Measurements from ENCODE around the gene MAGI3. TPM values are rescaled to one million over a fixed set of nuclear protein-coding genes. Genes with fewer than 3 reads are reported as not detected.

MAGI3 gene
- total RNA-seq, 1 experiment from 2014 or later, result 7.2 TPM

GRCh38 chr1:113669988-113670387 lies 279.7 kb downstream of the MAGI3 start:
- POLR2A ChIA-PET (ENCODE audit: unreplicated experiment), result no interaction called here
- intact Hi-C loops (cut with micrococcal nuclease), result loop anchor here (10.0 kb wide), 1 partner anchor 345 kb away; no protein-coding TSS in a partner anchor
- TF ChIP-seq EZH2 (IDR thresholded peaks at IDR 0.05; ENCODE audit: low read length, unreplicated experiment) (no peak), EZH2phosphoT487 (IDR thresholded peaks at IDR 0.05; ENCODE audit: borderline replicate concordance, low read length) (no peak)
- TF ChIP-seq, protein P1, sequence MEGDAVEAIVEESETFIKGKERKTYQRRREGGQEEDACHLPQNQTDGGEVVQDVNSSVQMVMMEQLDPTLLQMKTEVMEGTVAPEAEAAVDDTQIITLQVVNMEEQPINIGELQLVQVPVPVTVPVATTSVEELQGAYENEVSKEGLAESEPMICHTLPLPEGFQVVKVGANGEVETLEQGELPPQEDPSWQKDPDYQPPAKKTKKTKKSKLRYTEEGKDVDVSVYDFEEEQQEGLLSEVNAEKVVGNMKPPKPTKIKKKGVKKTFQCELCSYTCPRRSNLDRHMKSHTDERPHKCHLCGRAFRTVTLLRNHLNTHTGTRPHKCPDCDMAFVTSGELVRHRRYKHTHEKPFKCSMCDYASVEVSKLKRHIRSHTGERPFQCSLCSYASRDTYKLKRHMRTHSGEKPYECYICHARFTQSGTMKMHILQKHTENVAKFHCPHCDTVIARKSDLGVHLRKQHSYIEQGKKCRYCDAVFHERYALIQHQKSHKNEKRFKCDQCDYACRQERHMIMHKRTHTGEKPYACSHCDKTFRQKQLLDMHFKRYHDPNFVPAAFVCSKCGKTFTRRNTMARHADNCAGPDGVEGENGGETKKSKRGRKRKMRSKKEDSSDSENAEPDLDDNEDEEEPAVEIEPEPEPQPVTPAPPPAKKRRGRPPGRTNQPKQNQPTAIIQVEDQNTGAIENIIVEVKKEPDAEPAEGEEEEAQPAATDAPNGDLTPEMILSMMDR (conservative IDR thresholded peaks at IDR 0.05; ENCODE audit: low read depth, low read length), result no peak

GRCh38 chr1:113670650-113671049 lies 280.3 kb downstream of the MAGI3 start:
- no peak for ATAC-seq
- CTCF ChIA-PET, result no interaction called here
- intact Hi-C loops (cut with micrococcal nuclease), result loop anchor here (10.0 kb wide), 1 partner anchor 346 kb away; no protein-coding TSS in a partner anchor

More at GRCh38 chr1:113669988-113670387, 279.7 kb downstream of the MAGI3 start:
- Histone ChIP-seq H3F3A (ENCODE audit: low read length, unreplicated experiment) (peaks cover 2% of the 10 kb centered on the region), H3K9ac (ENCODE audit: low read length) (no peak overlapping the region), H3K4me1 (ENCODE audit: insufficient read depth, low read length) (peaks cover 15% of the 10 kb centered on the region), H3K9me2 (replicated peaks; ENCODE audit: low read length) (no peaks in the 10 kb centered on the region), H3K27me3 (ENCODE audit: low read length) (no peaks in the 10 kb centered on the region), H3K27ac (ENCODE audit: low read length) (no peak overlapping the region), H2AFZ (ENCODE audit: low read length) (no peak overlapping the region), H3K4me2 (ENCODE audit: low read length) (no peak overlapping the region), H3K79me2 (ENCODE audit: low read length) (no peaks in the 10 kb centered on the region), H3K36me3 (ENCODE audit: low read depth, low read length) (no peaks in the 10 kb centered on the region), H3K4me3 (ENCODE audit: low read length) (no peak overlapping the region), H4K20me1 (ENCODE audit: low read length) (no peaks in the 10 kb centered on the region), H3K9me3 (ENCODE audit: low read length) (no peaks in the 10 kb centered on the region)
- no peak for DNase-seq
- no TSS peak for BruUV-seq (replicated peaks)
- ATAC-seq, result no peak
- CTCF ChIA-PET, result interaction anchor here (0.6 kb wide), 1 partner anchor 476 kb away, joined by 3 read pairs; no protein-coding TSS in a partner anchor

DNA sequence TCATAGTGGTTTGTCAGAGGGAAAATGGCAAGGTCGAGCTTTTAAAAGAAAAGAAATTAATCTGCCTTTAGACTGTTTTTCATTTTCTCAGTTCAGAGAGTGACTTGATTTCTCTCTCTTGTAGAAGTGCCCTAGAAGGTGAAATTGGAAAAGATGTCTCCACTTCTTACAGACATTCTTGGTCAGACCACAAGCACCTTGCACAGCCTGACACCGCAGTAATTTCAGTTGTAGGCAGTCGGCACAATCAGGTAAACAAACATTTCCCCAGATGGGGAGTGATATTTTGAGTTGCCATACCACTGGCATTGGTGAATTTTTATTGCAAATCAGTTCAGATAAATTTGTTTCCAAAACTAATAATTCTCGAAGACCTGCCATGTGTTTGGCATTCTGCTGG lies 282.2 kb downstream of the MAGI3 start:
- H4K20me1 ChIP-seq (ENCODE audit: low read length), result no peaks in the 10 kb centered on the region
- H3K9me3 ChIP-seq (ENCODE audit: low read length), result no peaks in the 10 kb centered on the region
- H3K4me2 ChIP-seq (ENCODE audit: low read length), result no peak overlapping the region
- H3K4me3 ChIP-seq (ENCODE audit: low read length), result no peak overlapping the region
- DNase-seq (no peak), ATAC-seq (no peak)
- POLR2A ChIA-PET (ENCODE audit: unreplicated experiment), result no interaction called here
- no peak overlapping the region for H2AFZ ChIP-seq (ENCODE audit: low read length)
- CTCF ChIA-PET, result no interaction called here
- intact Hi-C loops (cut with micrococcal nuclease), result loop anchor here (10.0 kb wide), 1 partner anchor 348 kb away; no protein-coding TSS in a partner anchor
- H3K9me2 ChIP-seq (replicated peaks; ENCODE audit: low read length), result no peaks in the 10 kb centered on the region
- no peaks in the 10 kb centered on the region for H3K27me3 ChIP-seq (ENCODE audit: low read length)
- H3K36me3 ChIP-seq (ENCODE audit: low read depth, low read length), result no peaks in the 10 kb centered on the region
- no peak overlapping the region for H3K9ac ChIP-seq (ENCODE audit: low read length)
- no peaks in the 10 kb centered on the region for H3K79me2 ChIP-seq (ENCODE audit: low read length)
- TF ChIP-seq, protein P1 (conservative IDR thresholded peaks at IDR 0.05; ENCODE audit: low read depth, low read length), result no peak
- TF ChIP-seq EZH2phosphoT487 (IDR thresholded peaks at IDR 0.05; ENCODE audit: borderline replicate concordance, low read length), result no peak
- TF ChIP-seq EZH2 (IDR thresholded peaks at IDR 0.05; ENCODE audit: low read length, unreplicated experiment), result no peak
- BruUV-seq (replicated peaks), result no TSS peak
- peaks cover 34% of the 10 kb centered on the region for H3K4me1 ChIP-seq (ENCODE audit: insufficient read depth, low read length)
- peaks cover 6% of the 10 kb centered on the region for H3F3A ChIP-seq (ENCODE audit: low read length, unreplicated experiment)
- H3K27ac ChIP-seq (ENCODE audit: low read length), result no peak overlapping the region

More at GRCh38 chr1:113670650-113671049, 280.3 kb downstream of the MAGI3 start:
- Histone ChIP-seq H3K4me2 (ENCODE audit: low read length) (no peak overlapping the region), H3K9me3 (ENCODE audit: low read length) (no peaks in the 10 kb centered on the region), H3K4me1 (ENCODE audit: insufficient read depth, low read length) (peaks cover 19% of the 10 kb centered on the region), H2AFZ (ENCODE audit: low read length) (no peak overlapping the region), H3K9ac (ENCODE audit: low read length) (no peak overlapping the region), H3K4me3 (ENCODE audit: low read length) (no peak overlapping the region), H4K20me1 (ENCODE audit: low read length) (no peaks in the 10 kb centered on the region), H3F3A (ENCODE audit: low read length, unreplicated experiment) (peaks cover 6% of the 10 kb centered on the region), H3K9me2 (replicated peaks; ENCODE audit: low read length) (no peaks in the 10 kb centered on the region), H3K79me2 (ENCODE audit: low read length) (no peaks in the 10 kb centered on the region), H3K27ac (ENCODE audit: low read length) (no peak overlapping the region), H3K36me3 (ENCODE audit: low read depth, low read length) (no peaks in the 10 kb centered on the region), H3K27me3 (ENCODE audit: low read length) (no peaks in the 10 kb centered on the region)
- BruUV-seq (replicated peaks), result no TSS peak
- DNase-seq, result no peak
- TF ChIP-seq EZH2phosphoT487 (IDR thresholded peaks at IDR 0.05; ENCODE audit: borderline replicate concordance, low read length) (no peak), EZH2 (IDR thresholded peaks at IDR 0.05; ENCODE audit: low read length, unreplicated experiment) (no peak)
- TF ChIP-seq, protein P1 (conservative IDR thresholded peaks at IDR 0.05; ENCODE audit: low read depth, low read length), result no peak
- POLR2A ChIA-PET (ENCODE audit: unreplicated experiment), result no interaction called here

Data from PC-3 (cell line).